Endothelial cell of umbilical vein (primary cell): ENCODE data around the gene BRWD1. TPM values are rescaled to one million over a fixed set of nuclear protein-coding genes. Genes with fewer than 3 reads are reported as not detected.

Source experiments
- BruUV-seq: library from RNA; stranded (reverse); fragments of 400-500 nt; replicated peaks from 2 replicates; lab custom pipeline; 2021; lab: Mats Ljungman, UMichigan
- CTCF ChIA-PET: fragments of 300-600, 350-600 bp; sonication (Branson Sonifier 250); formaldehyde crosslinking; loops from one replicate; lab custom pipeline; 2021; ENCODE audit warnings: antibody characterized with exemption, inconsistent platforms; lab: Charles Lee
- POLR2A ChIA-PET: fragments of 300-600, 350-600 bp; sonication (Branson Sonifier 250); formaldehyde crosslinking; loops from one replicate; lab custom pipeline; 2021; ENCODE audit warnings: antibody characterized with exemption, inconsistent platforms; lab: Charles Lee
- DNase-seq: peaks from one replicate; pipeline ENCODE4 v3.0.0-alpha.2; 2011; ENCODE audit warnings: low read depth, low spot score
- FAIRE-seq: peaks from 2 replicates; lab custom pipeline; 2011; peaks lifted over from hg19 to GRCh38; lab: Jason Lieb, UNC
- H2AFZ ChIP-seq: 2 replicates; pipeline ENCODE4 v1.6.0; 2012; ENCODE audit warnings: low read depth, low read length, control low read depth, inconsistent platforms
- H3K27ac ChIP-seq: 2 replicates; pipeline ENCODE4 v1.5.1; 2011; ENCODE audit warnings: low read depth, mild to moderate bottlenecking, control low read depth, low read length, moderate library complexity; ENCODE audit not compliant: insufficient read depth
- H3K27me3 ChIP-seq, 2 experiments: 2 replicates each; pipeline versions ENCODE4 v1.6.0 to v1.6.1; 2011; ENCODE audit warnings: low read length in 2 of 2, mixed read lengths in 1 of 2; ENCODE audit not compliant: control insufficient read depth in 2 of 2, insufficient read depth in 2 of 2
- H3K36me3 ChIP-seq, 2 experiments: 2 replicates in 1 of 2; 3 replicates in 1 of 2; pipeline ENCODE4 v1.5.1; 2011; ENCODE audit warnings: low read length in 2 of 2, mild to moderate bottlenecking in 1 of 2, moderate library complexity in 1 of 2; ENCODE audit not compliant: control insufficient read depth in 2 of 2, insufficient read depth in 2 of 2; ENCODE audit errors: extremely low read depth in 1 of 2
- H3K4me1 ChIP-seq: 3 replicates; pipeline ENCODE4 v1.5.1; 2011; ENCODE audit warnings: mild to moderate bottlenecking, low read length; ENCODE audit not compliant: control insufficient read depth, insufficient read depth; ENCODE audit errors: extremely low read depth
- H3K4me2 ChIP-seq: 2 replicates; pipeline ENCODE4 v1.6.1; 2011; ENCODE audit warnings: low read length, control low read depth, mixed read lengths; ENCODE audit not compliant: insufficient read depth
- H3K4me3 ChIP-seq, 3 experiments: fragments of 200-600 bp in 1 of 3; sonication (generic), shearing (Covaris generic) in 1 of 3; replicated peaks in 1 of 3; 2 replicates each; pipeline ENCODE4 v1.5.1; 2011 to 2016; ENCODE audit warnings: control low read depth in 3 of 3, low read length in 3 of 3, mild to moderate bottlenecking in 2 of 3, inconsistent platforms in 1 of 3, low read depth in 1 of 3, moderate library complexity in 1 of 3; ENCODE audit not compliant: insufficient read depth in 1 of 3
- H3K79me2 ChIP-seq: 2 replicates; pipeline ENCODE4 v1.6.0; 2012; ENCODE audit warnings: low read length, inconsistent platforms; ENCODE audit not compliant: control insufficient read depth, insufficient read depth
- H3K9ac ChIP-seq: replicated peaks from 2 replicates; pipeline ENCODE3; 2011; ENCODE audit warnings: low read length, control low read depth; ENCODE audit not compliant: insufficient read depth; ENCODE audit errors: extremely low read depth
- H3K9me1 ChIP-seq: replicated peaks from 3 replicates; pipeline ENCODE4 v1.6.0; 2011; ENCODE audit warnings: mild to moderate bottlenecking, low read length; ENCODE audit not compliant: control insufficient read depth, insufficient read depth; ENCODE audit errors: extremely low read depth
- H3K9me3 ChIP-seq: replicated peaks from 2 replicates; pipeline ENCODE4 v1.5.1; 2012; ENCODE audit warnings: low read length, inconsistent platforms; ENCODE audit not compliant: control insufficient read depth, insufficient read depth
- H4K20me1 ChIP-seq: replicated peaks from 2 replicates; pipeline ENCODE3; 2011; ENCODE audit warnings: mild to moderate bottlenecking, low read length; ENCODE audit not compliant: control insufficient read depth, insufficient read depth; ENCODE audit errors: extremely low read depth
- EZH2 ChIP-seq: IDR thresholded peaks from 2 replicates; pipeline ENCODE4 v1.6.1; 2012; ENCODE audit warnings: borderline replicate concordance, low read depth, mild to moderate bottlenecking, moderate library complexity, low read length, inconsistent platforms; ENCODE audit not compliant: severe bottlenecking
- FOS ChIP-seq: IDR thresholded peaks from 2 replicates; pipeline ENCODE4 v1.6.1; 2011; ENCODE audit warnings: mild to moderate bottlenecking, low read length, moderate library complexity, borderline replicate concordance; ENCODE audit not compliant: insufficient read depth
- GATA2 ChIP-seq: IDR thresholded peaks from 2 replicates; pipeline ENCODE4 v1.7.0; 2011; ENCODE audit warnings: low read depth, mild to moderate bottlenecking, moderate library complexity, mixed read lengths, low read length; ENCODE audit not compliant: insufficient read length, insufficient read depth
- JUN ChIP-seq: IDR thresholded peaks from 2 replicates; pipeline ENCODE4 v1.6.1; 2011; ENCODE audit warnings: borderline replicate concordance, low read depth; ENCODE audit not compliant: insufficient read length, insufficient read depth
- MYC ChIP-seq: IDR thresholded peaks from one replicate; pipeline ENCODE4 v1.6.1; 2011; ENCODE audit warnings: mild to moderate bottlenecking, low read depth, low read length
- POLR2A ChIP-seq: IDR thresholded peaks from 2 replicates; pipeline ENCODE4 v1.6.1; 2012; ENCODE audit warnings: low read depth, mild to moderate bottlenecking, control low read depth, low read length
- POLR2AphosphoS5 ChIP-seq: IDR thresholded peaks from 2 replicates; pipeline ENCODE4 v1.6.1; 2012; ENCODE audit warnings: low read depth, mild to moderate bottlenecking, control low read depth, low read length, moderate library complexity; ENCODE audit not compliant: insufficient read depth
- dilution Hi-C: fragments of 300-500 bp; cut with MboI; formaldehyde crosslinking; loops from one replicate; pipeline ENCODE4 v1.15.0; 2019; ENCODE audit warnings: low sequenced_read_pairs; ENCODE audit not compliant: extremely low pct_ligation_motif_present
- intact Hi-C: fragments of 100-400 bp; cut with micrococcal nuclease; formaldehyde crosslinking; loops from one replicate; pipeline ENCODE4 v1.10.0; 2022
- polyA plus RNA-seq, 4 experiments: library from polyadenylated mRNA; depleted of rRNA in 3 of 4; stranded (reverse) in 3 of 4; unstranded in 1 of 4; fragments of >200 nt; gene quantifications; 2 replicates each; pipeline versions ENCODE4 v1.2.1 to v1.2.3, GENCODE V29; 2011 to 2012; ENCODE audit warnings: missing spikeins in 1 of 4
- total RNA-seq: library from RNA; stranded (reverse); gene quantifications from 2 replicates; pipeline ENCODE4 v1.2.3, GENCODE V29; 2021
- TF ChIP-seq, protein P1 (sequence below), 2 donors: IDR thresholded peaks; 1 replicate in 1 of 2; 2 replicates in 1 of 2; pipeline ENCODE4 v1.5.1; 2011; ENCODE audit warnings: low read length in 2 of 2, mild to moderate bottlenecking in 2 of 2, moderate library complexity in 2 of 2, control low read depth in 1 of 2, inconsistent platforms in 1 of 2, low read depth in 1 of 2; ENCODE audit not compliant: insufficient read depth in 1 of 2; ENCODE audit errors: extremely low read depth in 1 of 2
- TF ChIP-seq, protein P2 (sequence below): IDR thresholded peaks from 2 replicates; pipeline ENCODE4 v1.6.1; 2011; ENCODE audit not compliant: insufficient read depth, insufficient read length

BRWD1 gene
- total and polyA plus RNA-seq, 2 donors (not counting 3 experiments of a cell fraction or from before 2014, with no cell fraction given) = 6.1 to 33.2 TPM

DNA sequence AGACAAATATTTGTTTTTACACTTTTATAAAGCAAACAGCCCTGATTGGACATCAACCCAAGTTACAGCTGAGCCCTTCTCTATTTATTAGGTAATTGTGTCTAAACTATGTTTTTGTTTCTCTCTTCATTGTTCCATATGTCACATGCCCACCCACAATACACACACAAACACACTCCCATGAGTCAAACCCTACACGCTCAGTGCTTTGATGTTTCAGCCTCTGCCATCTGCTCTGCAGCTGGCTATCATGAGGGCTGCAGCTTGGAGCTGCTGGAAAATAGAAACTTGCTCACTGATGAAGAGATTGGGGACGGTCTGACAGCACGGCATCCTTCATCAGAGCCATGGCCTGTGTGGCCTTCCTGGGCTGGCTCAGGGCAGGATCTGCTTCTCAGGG is 171.9 kb downstream of the BRWD1 start:
- Histone ChIP-seq H3K36me3 (no peaks in the 10 kb centered on the region), H4K20me1 (no peaks in the 10 kb centered on the region), H3K9ac (no peak overlapping the region), H2AFZ (no peak overlapping the region), H3K27me3 (no peaks in the 10 kb centered on the region), H3K4me1 (no peaks in the 10 kb centered on the region), H3K79me2 (no peaks in the 10 kb centered on the region), H3K9me3 (no peaks in the 10 kb centered on the region), H3K4me3 (no peak overlapping the region), H3K4me2 (no peak overlapping the region), H3K27ac (no peak overlapping the region), H3K9me1 (no peaks in the 10 kb centered on the region)
- no TSS peak for BruUV-seq
- dilution Hi-C loops (no loop called here), intact Hi-C loops (loop anchor here (1.0 kb wide), 1 partner anchor 473 kb away; no protein-coding TSS in a partner anchor)
- FAIRE-seq (no peak), DNase-seq (no peak)
- TF ChIP-seq MYC = no peak
- TF ChIP-seq POLR2AphosphoS5 = no peak
- TF ChIP-seq FOS = no peak
- TF ChIP-seq, protein P1, sequence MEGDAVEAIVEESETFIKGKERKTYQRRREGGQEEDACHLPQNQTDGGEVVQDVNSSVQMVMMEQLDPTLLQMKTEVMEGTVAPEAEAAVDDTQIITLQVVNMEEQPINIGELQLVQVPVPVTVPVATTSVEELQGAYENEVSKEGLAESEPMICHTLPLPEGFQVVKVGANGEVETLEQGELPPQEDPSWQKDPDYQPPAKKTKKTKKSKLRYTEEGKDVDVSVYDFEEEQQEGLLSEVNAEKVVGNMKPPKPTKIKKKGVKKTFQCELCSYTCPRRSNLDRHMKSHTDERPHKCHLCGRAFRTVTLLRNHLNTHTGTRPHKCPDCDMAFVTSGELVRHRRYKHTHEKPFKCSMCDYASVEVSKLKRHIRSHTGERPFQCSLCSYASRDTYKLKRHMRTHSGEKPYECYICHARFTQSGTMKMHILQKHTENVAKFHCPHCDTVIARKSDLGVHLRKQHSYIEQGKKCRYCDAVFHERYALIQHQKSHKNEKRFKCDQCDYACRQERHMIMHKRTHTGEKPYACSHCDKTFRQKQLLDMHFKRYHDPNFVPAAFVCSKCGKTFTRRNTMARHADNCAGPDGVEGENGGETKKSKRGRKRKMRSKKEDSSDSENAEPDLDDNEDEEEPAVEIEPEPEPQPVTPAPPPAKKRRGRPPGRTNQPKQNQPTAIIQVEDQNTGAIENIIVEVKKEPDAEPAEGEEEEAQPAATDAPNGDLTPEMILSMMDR (IDR thresholded peaks at IDR 0.05; ENCODE audit: extremely low read depth in 1 of 2, insufficient read depth in 1 of 2, low read depth in 1 of 2, low read length in 2 of 2) = no peak
- TF ChIP-seq EZH2 = no peak
- TF ChIP-seq, protein P2, sequence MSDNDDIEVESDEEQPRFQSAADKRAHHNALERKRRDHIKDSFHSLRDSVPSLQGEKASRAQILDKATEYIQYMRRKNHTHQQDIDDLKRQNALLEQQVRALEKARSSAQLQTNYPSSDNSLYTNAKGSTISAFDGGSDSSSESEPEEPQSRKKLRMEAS = no peak
- TF ChIP-seq JUN = no peak
- no peak for TF ChIP-seq GATA2
- no peak for TF ChIP-seq POLR2A
- CTCF ChIA-PET = interaction anchor here (1.0 kb wide), 1 partner anchor 472 kb away, joined by 3 read pairs; no protein-coding TSS in a partner anchor
- POLR2A ChIA-PET = no interaction called here
